H9 (cell line): ENCODE results near the gene DMD. TPM values are rescaled to one million over a fixed set of nuclear protein-coding genes. Genes with fewer than 3 reads are reported as not detected.

Experiments used
- DNase-seq: peaks from one replicate; pipeline ENCODE4 v3.0.0-alpha.2; 2017
- H2AFZ ChIP-seq: one replicate; pipeline ENCODE4 v1.6.1; 2013; ENCODE audit warnings: mild to moderate bottlenecking, low read length, control low read depth, moderate library complexity
- H2AK5ac ChIP-seq: 2 replicates; pipeline ENCODE4 v1.6.1; 2013; ENCODE audit warnings: low read length, control low read depth, mixed read lengths; ENCODE audit not compliant: insufficient read length
- H2BK120ac ChIP-seq: one replicate; pipeline ENCODE4 v1.6.1; 2013; ENCODE audit warnings: low read depth, mild to moderate bottlenecking, low read length, control low read depth, inconsistent platforms; ENCODE audit not compliant: poor library complexity, severe bottlenecking
- H2BK12ac ChIP-seq: 2 replicates; pipeline ENCODE4 v1.6.1; 2013; ENCODE audit warnings: low read length, control low read depth, mixed read lengths, low read depth; ENCODE audit not compliant: insufficient read length
- H2BK15ac ChIP-seq: 2 replicates; pipeline ENCODE4 v1.6.1; 2013; ENCODE audit warnings: low read depth, low read length, control low read depth
- H2BK20ac ChIP-seq: one replicate; pipeline ENCODE4 v1.6.1; 2013; ENCODE audit warnings: low read depth, mild to moderate bottlenecking, low read length, control low read depth, inconsistent platforms; ENCODE audit not compliant: poor library complexity, severe bottlenecking
- H2BK5ac ChIP-seq: 2 replicates; pipeline ENCODE4 v1.6.1; 2013; ENCODE audit warnings: low read length, control low read depth, mixed read lengths; ENCODE audit not compliant: insufficient read length
- H3K14ac ChIP-seq: 2 replicates; pipeline ENCODE4 v1.6.1; 2013; ENCODE audit warnings: low read length, control low read depth; ENCODE audit not compliant: insufficient read depth
- H3K18ac ChIP-seq: 2 replicates; pipeline ENCODE4 v1.6.1; 2013; ENCODE audit warnings: low read depth, mild to moderate bottlenecking, mixed read lengths, low read length, control low read depth; ENCODE audit not compliant: insufficient read length
- H3K23ac ChIP-seq: 2 replicates; pipeline ENCODE4 v1.6.1; 2013; ENCODE audit warnings: low read length, control low read depth, mixed read lengths, low read depth; ENCODE audit not compliant: insufficient read length
- H3K23me2 ChIP-seq: 2 replicates; pipeline ENCODE4 v1.6.1; 2013; ENCODE audit warnings: low read depth, mild to moderate bottlenecking, mixed read lengths, low read length, control low read depth; ENCODE audit not compliant: insufficient read length, poor library complexity, severe bottlenecking
- H3K27ac ChIP-seq: 2 replicates; pipeline ENCODE4 v1.5.1; 2013; ENCODE audit warnings: low read length, control low read depth, mixed read lengths, low read depth; ENCODE audit not compliant: insufficient read length
- H3K27me3 ChIP-seq: 2 replicates; pipeline ENCODE4 v1.6.1; 2013; ENCODE audit warnings: low read length, control low read depth, inconsistent platforms; ENCODE audit not compliant: insufficient read depth
- H3K4ac ChIP-seq: 2 replicates; pipeline ENCODE4 v1.6.1; 2013; ENCODE audit warnings: low read depth, mild to moderate bottlenecking, control low read depth, inconsistent platforms, low read length, moderate library complexity
- H3K4me1 ChIP-seq: 2 replicates; pipeline ENCODE4 v1.6.1; 2013; ENCODE audit warnings: low read length, control low read depth, inconsistent platforms; ENCODE audit not compliant: insufficient read depth
- H3K4me2 ChIP-seq: 2 replicates; pipeline ENCODE4 v1.6.1; 2013; ENCODE audit warnings: low read length, control low read depth, mixed read lengths; ENCODE audit not compliant: insufficient read length, insufficient read depth
- H3K56ac ChIP-seq: 2 replicates; pipeline ENCODE4 v1.6.1; 2013; ENCODE audit warnings: low read depth, mild to moderate bottlenecking, mixed read lengths, low read length, control low read depth; ENCODE audit not compliant: insufficient read length
- H3K79me1 ChIP-seq: 2 replicates; pipeline ENCODE4 v1.6.1; 2013; ENCODE audit warnings: low read depth, mild to moderate bottlenecking, moderate library complexity, low read length, control low read depth, inconsistent platforms; ENCODE audit not compliant: insufficient read depth, poor library complexity, severe bottlenecking
- H3K79me2 ChIP-seq: 2 replicates; pipeline ENCODE4 v1.6.1; 2013; ENCODE audit warnings: low read length, control low read depth, inconsistent platforms; ENCODE audit not compliant: insufficient read depth
- H3K9ac ChIP-seq: 2 replicates; pipeline ENCODE4 v1.6.1; 2013; ENCODE audit warnings: low read length, control low read depth, mixed read lengths; ENCODE audit not compliant: insufficient read length; ENCODE audit errors: extremely low read depth
- H3K9me3 ChIP-seq: one replicate; pipeline ENCODE4 v1.6.1; 2013; ENCODE audit warnings: low read depth, low read length, inconsistent platforms; ENCODE audit not compliant: control insufficient read depth
- H3T11ph ChIP-seq: one replicate; pipeline ENCODE4 v1.6.1; 2013; ENCODE audit warnings: mild to moderate bottlenecking, low read length, control low read depth, inconsistent platforms
- H4K20me1 ChIP-seq: one replicate; pipeline ENCODE4 v1.6.1; 2013; ENCODE audit not compliant: control insufficient read depth, insufficient read length, insufficient read depth
- H4K5ac ChIP-seq: 2 replicates; pipeline ENCODE4 v1.6.1; 2013; ENCODE audit warnings: low read depth, mild to moderate bottlenecking, mixed read lengths, low read length, control low read depth; ENCODE audit not compliant: insufficient read length
- H4K8ac ChIP-seq: replicated peaks from 2 replicates; pipeline ENCODE4 v1.6.1; 2013; ENCODE audit warnings: low read length, control low read depth, mixed read lengths, low read depth; ENCODE audit not compliant: insufficient read length
- H4K91ac ChIP-seq: 2 replicates; pipeline ENCODE4 v1.6.1; 2013; ENCODE audit warnings: low read depth, mild to moderate bottlenecking, moderate library complexity, mixed read lengths, low read length, control low read depth; ENCODE audit not compliant: insufficient read length
- H3K27ac Mint-ChIP-seq, 3 experiments: 2 replicates in 2 of 3; 3 replicates in 1 of 3; pipeline ENCODE4 v1.8.0; 2020 to 2021; ENCODE audit warnings: mixed read lengths in 3 of 3, mild to moderate bottlenecking in 1 of 3, moderate library complexity in 1 of 3
- H3K27me3 Mint-ChIP-seq: 2 replicates; pipeline ENCODE4 v1.8.0; 2021; ENCODE audit warnings: low read depth, mild to moderate bottlenecking, moderate library complexity, mixed read lengths
- H3K36me3 Mint-ChIP-seq, 3 experiments: 2 replicates in 2 of 3; 3 replicates in 1 of 3; pipeline ENCODE4 v1.8.0; 2020 to 2021; ENCODE audit warnings: low read depth in 3 of 3, mixed read lengths in 3 of 3; ENCODE audit not compliant: insufficient read depth in 1 of 3
- H3K4me1 Mint-ChIP-seq, 2 experiments: 2 replicates each; pipeline ENCODE4 v1.8.0; 2020; ENCODE audit warnings: mixed read lengths in 2 of 2
- H3K4me3 Mint-ChIP-seq, 2 experiments: 2 replicates in 1 of 2; 3 replicates in 1 of 2; pipeline ENCODE4 v1.8.0; 2020 to 2021; ENCODE audit warnings: mild to moderate bottlenecking in 2 of 2, mixed read lengths in 2 of 2, moderate library complexity in 1 of 2
- H3K9me3 Mint-ChIP-seq, 2 experiments: 2 replicates in 1 of 2; 3 replicates in 1 of 2; pipeline ENCODE4 v1.8.0; 2020; ENCODE audit warnings: mild to moderate bottlenecking in 2 of 2, mixed read lengths in 2 of 2, moderate library complexity in 1 of 2
- CTCF ChIP-seq: fragments of 200-600 bp; sonication (generic); conservative IDR thresholded peaks from 3 replicates; pipeline ENCODE4 v1.8.0; 2021; ENCODE audit warnings: antibody characterized with exemption, mild to moderate bottlenecking
- WGBS: extraction: QIAGEN DNeasy Blood & Tissue Kit; methylation state at CpG from one replicate; pipeline ENCODE4 v1.1.7; 2013; ENCODE audit warnings: missing lambda C conversion rate, low lambda C conversion rate, mixed read lengths; ENCODE audit not compliant: insufficient read length; ENCODE audit errors: extremely low coverage; 5-methylcytosine and 5-hydroxymethylcytosine counted together
- total RNA-seq: library from RNA; stranded (reverse); gene quantifications from 2 replicates; pipeline ENCODE4 v1.2.1, GENCODE V29; 2021

Gene DMD
- total RNA-seq, 1 experiment from 2014 or later = 3.8 TPM

GRCh38 chrX:31251336-31251735 lies 1960.0 kb downstream of the DMD start:
- Histone ChIP-seq H3K4me2 (no peak overlapping the region), H3K27me3 (no peaks in the 10 kb centered on the region), H3T11ph (no peak overlapping the region), H4K20me1 (no peaks in the 10 kb centered on the region), H3K4ac (no peak overlapping the region), H2BK12ac (no peak overlapping the region), H2BK15ac (no peak overlapping the region), H3K4me1 (no peaks in the 10 kb centered on the region), H3K9ac (no peak overlapping the region), H2AFZ (no peak overlapping the region), H3K56ac (no peak overlapping the region), H3K9me3 (no peaks in the 10 kb centered on the region), H3K79me1 (no peaks in the 10 kb centered on the region), H4K8ac (no peak overlapping the region), H3K23ac (no peak overlapping the region), H2AK5ac (no peak overlapping the region), H3K18ac (no peak overlapping the region), H2BK120ac (no peak overlapping the region), H4K91ac (no peak overlapping the region), H3K23me2 (no peaks in the 10 kb centered on the region), H3K27ac (no peak overlapping the region), H4K5ac (no peak overlapping the region), H3K14ac (no peak overlapping the region), H3K79me2 (no peaks in the 10 kb centered on the region), H2BK5ac (no peak overlapping the region), H2BK20ac (no peak overlapping the region)
- peaks cover 3 to 10% (median 8%) of the 10 kb centered on the region in 3 experiments; a peak in 6 of 7 replicates for H3K36me3 Mint-ChIP-seq
- no peak for DNase-seq
- peaks cover 0 to 6% of the 10 kb centered on the region in 2 experiments; a peak in 1 of 4 replicates for H3K4me1 Mint-ChIP-seq
- WGBS = no CpG with 5 or more reads among the region's 4 CpGs
- no peak overlapping the region for H3K4me3 Mint-ChIP-seq
- H3K27me3 Mint-ChIP-seq = no peaks in the 10 kb centered on the region
- no peak overlapping the region for H3K27ac Mint-ChIP-seq
- TF ChIP-seq CTCF = no peak
- H3K9me3 Mint-ChIP-seq = peaks cover 49 to 64% of the 10 kb centered on the region in 2 experiments
